AG09319 (cell line): ENCODE data around the gene SNUPN.
A peak's percentile ranks its signal among the peaks of the same experiment; 100 is the strongest.
"Not testable (repeated sequence)": the region's sequence is repeated elsewhere in the genome, so short reads cannot be mapped to it uniquely, and the experiment has no call there.

Experiments
- DNase-seq: peaks from one replicate; pipeline ENCODE4 v3.0.0-alpha.2; 2010; ENCODE audit warnings: low read depth; ENCODE audit errors: extremely low read depth
- CTCF ChIP-seq: IDR thresholded peaks from 2 replicates; pipeline ENCODE4 v1.5.1; 2011; ENCODE audit warnings: low read depth, mild to moderate bottlenecking, inconsistent platforms, low read length, moderate library complexity

The SNUPN gene

DNA sequence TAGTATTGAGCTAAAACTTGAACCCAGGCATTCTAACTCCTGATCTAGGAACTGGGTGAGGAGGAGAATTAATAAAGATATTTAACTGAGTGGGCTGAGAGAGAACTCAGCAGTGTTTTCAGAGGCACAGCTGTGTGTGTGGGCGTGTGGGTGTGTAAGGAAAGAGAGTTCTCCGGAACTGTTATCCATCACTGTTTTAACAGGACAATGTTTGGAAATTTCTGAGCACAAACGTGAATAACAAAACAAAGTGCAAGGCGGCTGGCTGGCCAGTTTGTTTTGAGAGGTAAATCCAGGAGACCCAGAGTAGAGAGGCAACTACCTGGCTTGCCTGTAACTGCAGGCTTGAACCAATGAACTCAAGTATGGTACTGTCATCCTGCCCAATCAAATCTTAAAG is 41.4 kb downstream of the SNUPN start:
- no peak for TF ChIP-seq CTCF
- DNase-seq: no peak

GRCh38 chr15:75583701-75584100 is 41.8 kb downstream of the SNUPN start:
- no peak for DNase-seq
- no peak for TF ChIP-seq CTCF

DNA sequence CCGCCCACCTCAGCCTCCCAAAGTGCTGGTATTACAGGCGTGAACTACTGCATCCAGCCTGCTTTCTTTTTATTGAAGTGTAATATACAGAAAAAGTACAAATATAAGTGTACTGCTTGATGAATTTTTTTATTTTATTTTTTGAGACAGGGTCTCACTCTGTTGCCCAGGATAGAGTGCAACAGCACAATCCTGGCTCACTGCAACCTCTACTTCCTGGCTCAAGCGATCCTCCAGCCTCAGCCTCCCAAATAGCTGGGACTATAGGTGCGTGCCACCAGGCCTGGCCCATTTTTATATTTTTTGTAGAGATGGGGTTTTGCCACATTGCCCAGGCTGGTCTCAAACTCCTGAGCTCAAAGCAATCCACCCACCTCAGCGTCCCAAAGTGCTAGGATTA is 42.6 kb downstream of the SNUPN start:
- not testable (repeated sequence) for DNase-seq

- TF ChIP-seq CTCF: peak; percentile 29
- peak; percentile 45 for DNase-seq
Observed at GRCh38 chr15:75578948-75579920, 46.3 kb downstream of the SNUPN start, which contains the start of gene PTPN9. PTPN9 (minus strand) TSS chr15:75579315; CDS start chr15:75578776, 539 bp downstream.

DNA sequence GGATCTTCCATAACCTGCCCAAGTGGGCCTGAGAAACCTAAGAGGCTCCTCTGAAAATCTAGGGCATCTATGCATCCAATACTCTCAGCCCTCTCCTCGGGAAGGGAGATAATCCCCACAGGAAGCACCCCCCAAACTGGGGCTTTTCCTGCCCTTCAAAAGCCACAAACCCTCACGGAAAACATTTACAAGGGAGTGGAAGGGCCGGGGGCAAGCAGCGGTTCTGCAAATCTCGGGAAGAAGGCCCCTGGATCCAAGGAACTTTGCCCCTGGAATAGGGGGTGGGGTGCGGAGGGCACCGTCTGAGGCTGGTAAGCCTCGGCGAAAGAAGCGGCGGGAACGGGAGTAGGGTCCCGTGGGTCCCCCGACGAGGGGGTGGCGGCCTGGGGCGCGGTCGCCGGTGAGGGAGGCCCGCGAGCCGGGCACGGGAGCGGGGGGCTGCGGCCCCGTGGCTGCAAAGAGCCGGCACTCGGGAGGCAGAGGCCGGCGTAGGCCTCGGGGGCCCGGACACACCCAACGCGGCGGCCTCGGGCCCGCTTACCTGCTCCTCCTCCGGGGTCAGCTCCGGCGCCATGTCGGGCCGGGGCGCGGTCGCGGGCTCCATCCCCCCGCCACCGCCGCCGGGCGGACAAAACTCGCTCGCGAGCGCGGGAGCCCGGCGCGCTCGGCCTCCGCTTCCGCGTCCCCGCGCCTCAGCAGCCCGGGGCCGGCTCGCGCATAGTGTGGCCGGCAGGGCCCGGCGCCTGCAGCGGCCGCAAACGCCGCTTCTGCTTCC is 47.2 kb downstream of the SNUPN start:
- no peak for DNase-seq

DNA sequence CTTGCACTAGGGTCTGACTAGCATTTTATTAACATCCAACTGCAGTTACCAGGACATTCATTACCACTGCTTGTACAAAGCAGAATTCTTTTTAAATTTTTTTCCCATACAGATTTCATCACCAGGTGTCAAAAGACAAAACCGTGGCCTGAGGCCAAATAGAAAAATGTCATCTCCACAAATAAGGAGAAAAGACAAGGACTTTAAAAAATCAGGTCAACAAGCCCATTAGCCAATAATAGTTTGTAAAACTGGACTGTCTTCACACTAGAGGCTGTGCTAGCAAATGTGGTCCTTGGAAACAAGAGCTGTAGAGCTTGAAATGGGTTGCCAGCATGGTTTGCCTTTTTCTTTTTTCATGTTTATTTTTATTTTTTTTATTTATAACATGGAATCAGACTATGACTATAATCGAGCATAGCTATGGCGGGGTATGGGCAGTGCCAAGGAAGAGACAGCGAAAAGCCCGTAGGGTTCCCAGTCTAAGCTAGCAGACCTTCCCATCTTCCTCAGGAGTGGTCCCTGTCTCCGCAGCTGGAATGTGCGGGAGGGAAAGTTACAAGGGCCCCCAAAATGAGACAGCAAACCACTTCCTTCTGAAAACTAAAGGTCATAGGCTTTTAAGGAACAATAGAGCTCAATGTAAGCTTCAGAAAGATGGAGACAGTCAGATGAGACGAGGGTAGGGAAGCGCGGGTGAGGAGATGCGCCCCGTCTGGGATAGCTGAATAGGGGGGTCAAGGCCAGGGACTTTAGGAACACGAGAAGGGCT is 47.9 kb downstream of the SNUPN start:
- no peak for DNase-seq
- no peak for TF ChIP-seq CTCF

More for the DNA sequence above, 47.2 kb downstream of the SNUPN start:
- TF ChIP-seq CTCF: no peak

DNA sequence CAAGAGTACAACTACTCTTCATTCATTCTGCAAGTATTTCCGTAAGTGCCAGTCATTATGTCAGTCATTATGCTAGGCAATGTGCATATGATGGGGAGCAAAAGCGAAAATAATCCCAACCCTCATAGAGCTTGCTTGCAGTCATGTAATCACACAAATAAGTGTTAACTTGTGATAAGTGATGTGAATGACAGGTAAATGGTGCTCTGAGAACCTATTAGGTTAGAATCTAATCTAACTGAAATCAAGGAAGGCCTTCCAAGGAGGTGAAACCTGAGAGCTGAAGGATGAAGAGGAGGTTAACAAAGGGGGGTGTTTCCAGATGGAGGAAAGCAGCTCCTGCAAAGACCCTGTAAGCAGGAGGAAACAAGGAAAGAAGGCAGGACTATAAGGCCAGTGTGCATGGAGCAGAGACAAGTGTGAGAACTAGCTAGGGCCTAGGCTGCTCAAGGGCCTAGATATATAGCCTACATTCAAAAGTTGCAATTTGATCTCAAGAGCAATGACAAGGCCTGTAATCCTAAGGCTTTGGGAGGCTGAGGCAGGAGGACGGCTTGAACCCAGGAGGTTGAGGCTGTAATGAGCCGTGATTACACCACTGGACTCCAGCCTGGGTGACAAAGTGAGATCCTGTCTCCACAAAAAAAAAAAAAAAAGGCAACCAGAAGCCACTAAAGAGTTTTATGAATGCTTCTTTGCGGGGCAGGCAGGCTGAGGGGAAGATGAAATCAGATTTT is 51.7 kb downstream of the SNUPN start:
- TF ChIP-seq CTCF: no peak
- DNase-seq: no peak
